Epithelial cell of esophagus (primary cell): ENCODE results near the gene EN1.

Experiments used
- DNase-seq: peaks from one replicate; pipeline ENCODE4 v3.0.0; 2010; ENCODE audit warnings: low read depth
- H3K4me3 ChIP-seq: 2 replicates; pipeline ENCODE4 v1.5.1; 2011; ENCODE audit warnings: mild to moderate bottlenecking, low read length, control low read depth
- TF ChIP-seq, protein P1 (sequence below): IDR thresholded peaks from 2 replicates; pipeline ENCODE4 v1.5.1; 2011; ENCODE audit warnings: low read depth, mild to moderate bottlenecking, low read length, control low read depth, inconsistent platforms; ENCODE audit not compliant: insufficient read depth; ENCODE audit errors: missing control alignments

The EN1 gene

DNA sequence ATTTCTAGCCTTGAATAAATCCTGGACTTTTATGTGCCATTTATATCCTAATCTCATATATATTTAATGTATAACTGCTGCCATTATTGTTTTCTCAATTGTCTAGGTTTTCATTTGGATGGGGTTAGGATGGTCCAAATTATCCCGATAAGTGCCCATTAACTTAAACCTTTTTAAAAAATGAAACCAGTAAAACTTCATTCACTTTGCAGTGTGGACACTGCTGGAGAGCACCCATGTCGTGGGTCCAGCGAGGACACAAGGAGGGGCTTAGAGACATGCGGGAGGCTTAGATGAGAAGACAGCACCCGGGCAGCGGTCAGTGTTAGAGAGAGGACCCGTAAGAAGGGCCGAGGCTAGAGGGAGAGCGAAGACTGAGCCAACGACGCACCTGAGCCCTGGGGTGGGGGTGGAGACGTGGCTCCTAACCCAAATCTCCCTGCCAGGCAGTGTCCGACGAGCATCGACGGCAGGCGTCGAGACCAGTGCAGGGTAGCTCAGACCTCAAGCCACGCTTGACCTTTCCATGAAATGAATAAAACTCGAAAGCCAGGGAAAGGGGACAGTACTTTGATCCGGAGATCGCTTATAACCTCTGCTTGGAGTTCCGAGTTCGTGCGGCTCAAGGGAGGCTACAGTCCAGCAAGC, 9.0 kb upstream of the EN1 start:
- DNase-seq: no peak
- TF ChIP-seq, protein P1, sequence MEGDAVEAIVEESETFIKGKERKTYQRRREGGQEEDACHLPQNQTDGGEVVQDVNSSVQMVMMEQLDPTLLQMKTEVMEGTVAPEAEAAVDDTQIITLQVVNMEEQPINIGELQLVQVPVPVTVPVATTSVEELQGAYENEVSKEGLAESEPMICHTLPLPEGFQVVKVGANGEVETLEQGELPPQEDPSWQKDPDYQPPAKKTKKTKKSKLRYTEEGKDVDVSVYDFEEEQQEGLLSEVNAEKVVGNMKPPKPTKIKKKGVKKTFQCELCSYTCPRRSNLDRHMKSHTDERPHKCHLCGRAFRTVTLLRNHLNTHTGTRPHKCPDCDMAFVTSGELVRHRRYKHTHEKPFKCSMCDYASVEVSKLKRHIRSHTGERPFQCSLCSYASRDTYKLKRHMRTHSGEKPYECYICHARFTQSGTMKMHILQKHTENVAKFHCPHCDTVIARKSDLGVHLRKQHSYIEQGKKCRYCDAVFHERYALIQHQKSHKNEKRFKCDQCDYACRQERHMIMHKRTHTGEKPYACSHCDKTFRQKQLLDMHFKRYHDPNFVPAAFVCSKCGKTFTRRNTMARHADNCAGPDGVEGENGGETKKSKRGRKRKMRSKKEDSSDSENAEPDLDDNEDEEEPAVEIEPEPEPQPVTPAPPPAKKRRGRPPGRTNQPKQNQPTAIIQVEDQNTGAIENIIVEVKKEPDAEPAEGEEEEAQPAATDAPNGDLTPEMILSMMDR: no peak
- H3K4me3 ChIP-seq: no peak overlapping the region

DNA sequence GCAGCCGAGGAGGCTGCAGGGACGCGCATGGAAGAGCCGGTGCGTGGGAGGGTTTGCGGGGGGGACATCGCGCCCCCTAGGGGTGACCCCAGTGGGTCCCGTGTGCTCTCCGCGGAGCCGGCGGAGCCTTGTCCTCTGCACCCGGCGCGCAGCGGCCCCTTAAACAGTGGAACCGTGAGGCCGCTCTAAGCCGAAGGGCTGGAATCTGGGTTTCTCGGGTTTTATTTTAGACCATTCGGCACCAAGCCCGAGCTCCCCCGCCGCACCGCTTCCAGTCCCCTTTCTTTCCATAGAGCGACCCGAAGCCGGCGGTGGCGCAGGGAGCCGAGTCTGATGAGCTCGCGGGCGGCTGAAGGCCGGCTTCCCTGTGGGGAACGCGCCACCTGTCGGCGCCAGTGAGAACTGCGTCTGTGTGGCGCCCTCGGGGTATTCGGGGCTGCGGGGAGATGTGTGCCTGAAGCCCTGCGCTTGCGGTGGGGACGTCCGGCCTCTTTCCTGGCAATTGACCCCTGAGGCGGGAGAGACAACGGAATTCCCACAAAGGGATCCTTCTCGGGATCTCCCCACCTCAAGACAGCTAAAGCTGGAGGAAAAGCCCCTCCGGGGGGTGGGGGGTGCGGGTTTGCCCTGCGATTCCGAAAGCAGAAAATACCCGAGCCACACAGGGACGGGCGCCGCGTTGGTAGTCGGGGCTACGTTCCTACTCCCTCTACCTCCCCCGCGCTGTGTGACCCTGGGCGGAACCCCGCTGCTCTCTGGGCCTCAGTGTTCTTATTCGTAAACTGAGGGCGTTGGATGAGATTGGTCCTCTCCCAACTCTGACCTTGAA, 8.2 kb upstream of the EN1 start:
- TF ChIP-seq, protein P1: peak; percentile 86
- DNase-seq: peak; percentile 70
- no peak overlapping the region for H3K4me3 ChIP-seq

DNA sequence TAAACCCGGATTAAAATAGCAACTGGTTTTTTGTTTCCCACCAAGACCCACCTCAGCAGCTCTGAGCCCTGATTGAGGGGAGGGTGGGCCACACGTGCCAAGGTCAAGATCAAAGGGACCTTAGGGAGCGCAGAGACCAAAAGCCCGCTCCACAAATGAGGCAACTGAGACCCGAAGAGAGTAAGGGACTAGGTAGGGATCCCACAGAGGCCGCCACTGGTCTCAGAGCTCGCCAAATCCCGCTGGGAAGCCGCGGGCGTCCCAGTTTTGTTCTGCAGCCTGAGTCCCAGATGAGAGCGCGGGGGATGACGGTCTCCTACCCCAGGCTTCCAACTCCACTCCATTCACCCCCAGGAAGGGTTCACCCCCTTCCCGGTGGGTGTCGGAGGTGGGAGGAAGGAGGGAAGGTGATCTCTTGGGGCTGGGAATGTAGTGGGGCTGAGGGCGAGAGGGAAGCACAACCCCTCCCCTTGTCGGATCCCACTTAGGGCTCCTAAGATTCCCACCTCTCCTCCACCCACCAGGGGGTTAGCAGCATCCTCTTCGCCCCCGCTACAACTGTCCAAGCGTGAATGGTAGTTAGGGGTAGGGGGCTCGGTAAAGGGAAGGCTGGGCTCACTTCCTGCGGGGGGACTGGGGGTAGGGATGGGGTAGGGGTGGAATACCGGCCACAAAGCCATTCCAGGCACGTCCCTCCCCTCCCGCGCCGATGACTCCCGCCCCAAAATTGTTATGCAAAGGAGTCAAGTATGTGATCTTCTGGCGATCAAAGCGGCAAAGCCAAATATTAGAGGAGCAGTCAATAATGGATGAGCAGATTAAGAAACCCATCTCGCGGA, 7.3 kb upstream of the EN1 start:
- TF ChIP-seq, protein P1: no peak
- no peak for DNase-seq
- H3K4me3 ChIP-seq: no peak overlapping the region

DNA sequence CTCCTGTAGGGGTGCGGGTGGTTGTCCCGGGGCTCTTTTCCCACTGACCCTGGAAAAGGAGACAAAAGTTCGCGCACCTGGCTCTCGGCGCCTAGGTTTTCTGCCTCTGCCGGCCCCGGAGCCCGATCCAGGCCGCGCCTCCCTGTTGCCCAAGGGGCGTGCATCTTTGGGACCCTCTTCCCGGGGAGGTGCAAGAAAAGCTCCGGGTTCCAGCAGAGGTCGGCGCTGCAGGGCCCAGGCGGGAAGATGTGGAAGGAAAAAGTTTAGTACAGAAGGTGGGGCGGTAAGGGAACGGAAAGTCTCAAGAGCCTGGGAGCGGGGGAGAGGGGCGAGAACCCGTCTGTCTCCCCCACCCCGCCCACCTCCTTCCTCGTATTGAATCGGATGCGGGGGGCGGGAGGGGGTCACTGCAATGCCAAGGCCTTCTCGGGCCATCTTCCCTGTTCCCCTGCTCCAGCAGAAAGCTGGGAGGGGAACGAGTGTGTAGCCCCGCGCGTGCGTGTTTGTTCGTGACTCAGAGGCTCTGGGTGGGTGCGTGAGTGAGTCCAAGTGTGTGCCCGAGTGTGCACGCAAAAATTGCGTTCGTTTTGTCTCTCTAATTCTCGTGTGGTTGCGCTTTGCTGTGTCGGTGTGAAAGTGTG, 6.3 kb upstream of the EN1 start:
- H3K4me3 ChIP-seq: no peak overlapping the region
- no peak for DNase-seq
- TF ChIP-seq, protein P1: no peak

DNA sequence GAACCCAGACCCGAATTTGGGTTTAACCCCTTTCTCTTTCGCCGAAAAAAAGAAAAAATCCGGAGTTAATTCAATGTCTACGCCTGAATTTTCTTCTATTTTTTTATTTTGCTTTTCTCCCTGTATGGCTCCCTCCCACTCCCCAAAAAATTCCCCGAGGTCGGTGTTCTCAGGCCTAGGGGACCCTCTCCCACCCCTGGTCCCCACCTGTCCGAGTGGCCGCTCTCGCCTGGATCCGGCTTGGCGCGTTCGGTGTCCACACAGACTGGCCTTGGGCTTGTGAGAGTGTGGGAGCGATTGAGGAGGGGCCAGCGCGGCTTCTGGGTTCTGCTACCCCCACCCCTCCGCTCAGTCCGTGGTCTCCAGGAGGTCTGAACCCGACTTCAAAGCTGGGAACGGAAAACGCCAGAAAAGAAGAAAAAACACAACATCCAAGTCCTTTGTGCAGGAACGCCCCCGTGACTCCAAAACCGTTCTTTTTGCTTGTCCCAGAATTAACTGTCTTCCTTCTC, 5.7 kb upstream of the EN1 start:
- TF ChIP-seq, protein P1: no peak
- no peak for DNase-seq
- no peak overlapping the region for H3K4me3 ChIP-seq

DNA sequence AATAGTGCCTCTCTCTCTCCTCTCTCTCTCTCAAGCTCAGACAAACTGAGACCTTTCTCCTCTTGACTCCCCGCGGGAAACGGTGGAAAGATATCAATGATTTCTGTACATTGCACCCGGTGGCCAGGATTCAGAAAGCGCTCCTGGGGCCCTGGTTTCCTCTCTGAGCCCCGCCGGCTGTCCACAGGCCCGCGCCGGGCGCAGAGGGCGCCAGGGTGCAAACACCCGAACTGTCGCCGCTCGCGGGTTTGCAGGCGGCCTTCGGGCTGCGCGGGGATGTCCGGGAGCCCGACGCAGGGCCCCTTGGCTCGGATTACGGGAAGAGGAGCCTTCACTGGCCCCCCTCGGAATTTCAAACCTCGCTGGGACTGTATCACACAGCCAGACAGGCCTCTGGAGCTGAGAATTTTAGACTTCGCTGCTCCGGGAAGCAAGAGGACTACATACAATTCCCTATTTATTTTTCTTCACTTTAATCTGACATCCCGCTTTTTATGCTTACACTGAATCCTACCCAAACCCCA, 5.2 kb upstream of the EN1 start:
- TF ChIP-seq, protein P1: no peak
- no peak overlapping the region for H3K4me3 ChIP-seq
- DNase-seq: no peak
